ENCODE results near the gene BORCS8.

BORCS8 gene

GRCh38 chr19:19192078-19192882, at the start of gene BORCS8, which contains the start of gene RFXANK:
Gene BORCS8 (minus strand): TSS chr19:19192152. CDS start chr19:19192117, 35 bp downstream.
Gene RFXANK (plus strand): TSS chr19:19192258. CDS start chr19:19193947, 1,689 bp downstream.
- no peak for TF ChIP-seq CTCF (IDR thresholded peaks at IDR 0.05; ENCODE audit: low read depth, low read length)
- peak within 1 kb of the TSS; percentile 99 for H3K4me3 ChIP-seq (ENCODE audit: low read depth, low read length)
- in situ Hi-C loops (cut with HindIII; ENCODE audit: low sequenced_read_pairs): no loop called here
- DNase-seq (ENCODE audit: low read depth, low spot score): peak; percentile 99

- H3K4me3 ChIP-seq (ENCODE audit: low read depth, low read length): no peak overlapping the region
- TF ChIP-seq CTCF (IDR thresholded peaks at IDR 0.05; ENCODE audit: low read depth, low read length): no peak
- no peak for DNase-seq (ENCODE audit: low read depth, low spot score)
- in situ Hi-C loops (cut with HindIII; ENCODE audit: low sequenced_read_pairs): no loop called here
Measured at GRCh38 chr19:19240476-19240875, 48.5 kb upstream of the BORCS8 start.

GRCh38 chr19:19239675-19240074, 47.7 kb upstream of the BORCS8 start:
- H3K4me3 ChIP-seq (ENCODE audit: low read depth, low read length): no peak overlapping the region
- in situ Hi-C loops (cut with HindIII; ENCODE audit: low sequenced_read_pairs): no loop called here
- no peak for DNase-seq (ENCODE audit: low read depth, low spot score)
- no peak for TF ChIP-seq CTCF (IDR thresholded peaks at IDR 0.05; ENCODE audit: low read depth, low read length)

- DNase-seq (ENCODE audit: low read depth, low spot score): no peak
- in situ Hi-C loops (cut with HindIII; ENCODE audit: low sequenced_read_pairs): no loop called here
- H3K4me3 ChIP-seq (ENCODE audit: low read depth, low read length): no peak overlapping the region
- TF ChIP-seq CTCF (IDR thresholded peaks at IDR 0.05; ENCODE audit: low read depth, low read length): no peak
Measured at GRCh38 chr19:19238126-19238894, 46.4 kb upstream of the BORCS8 start.

GRCh38 chr19:19236173-19236572, 44.2 kb upstream of the BORCS8 start:
- no peak for TF ChIP-seq CTCF (IDR thresholded peaks at IDR 0.05; ENCODE audit: low read depth, low read length)
- H3K4me3 ChIP-seq (ENCODE audit: low read depth, low read length): no peak overlapping the region
- no peak for DNase-seq (ENCODE audit: low read depth, low spot score)
- in situ Hi-C loops (cut with HindIII; ENCODE audit: low sequenced_read_pairs): no loop called here

- no peak overlapping the region for H3K4me3 ChIP-seq (ENCODE audit: low read depth, low read length)
- no peak for DNase-seq (ENCODE audit: low read depth, low spot score)
- in situ Hi-C loops (cut with HindIII; ENCODE audit: low sequenced_read_pairs): no loop called here
- no peak for TF ChIP-seq CTCF (IDR thresholded peaks at IDR 0.05; ENCODE audit: low read depth, low read length)
Measured at GRCh38 chr19:19234220-19234816, 42.4 kb upstream of the BORCS8 start.
